ENCODE data around the gene EPS8L1.

The EPS8L1 gene

DNA sequence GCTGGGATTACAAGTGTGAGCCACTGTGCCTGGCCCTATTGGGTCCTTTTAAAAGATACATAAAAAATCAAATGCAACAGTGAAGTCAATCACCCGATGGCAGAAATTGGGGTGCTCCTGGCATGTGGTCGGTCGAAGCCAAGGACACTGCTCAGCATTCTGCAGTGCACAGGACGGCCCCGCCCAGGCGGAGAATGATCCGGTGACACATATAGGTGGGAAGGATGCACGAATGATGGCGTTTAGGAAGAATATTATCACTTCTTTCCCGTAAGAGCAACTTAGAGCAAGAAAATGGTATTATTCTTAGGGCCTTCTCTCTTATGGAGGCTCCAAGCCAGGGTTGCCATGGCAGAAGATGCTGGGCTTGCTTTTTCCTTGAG, 34.4 kb upstream of the EPS8L1 start:
- Histone ChIP-seq H3K9ac (ENCODE audit: low read length) (no peak overlapping the region), H3K4me2 (ENCODE audit: low read length) (no peak overlapping the region), H3K4me3 (ENCODE audit: low read depth, low read length, poor library complexity, severe bottlenecking) (no peak overlapping the region), H2AFZ (ENCODE audit: low read length) (no peak overlapping the region), H3K27ac (ENCODE audit: low read depth, low read length, poor library complexity, severe bottlenecking) (no peak overlapping the region), H4K20me1 (ENCODE audit: insufficient read depth, low read length) (no peaks in the 10 kb centered on the region), H3K9me3 (ENCODE audit: low read length) (no peaks in the 10 kb centered on the region), H3K27me3 (ENCODE audit: insufficient read depth, low read length) (no peaks in the 10 kb centered on the region), H3K36me3 (ENCODE audit: insufficient read depth, low read length) (peaks cover 54% of the 10 kb centered on the region), H3K9me2 (ENCODE audit: low read depth, low read length) (no peaks in the 10 kb centered on the region), H3K4me1 (ENCODE audit: insufficient read depth, low read length, severe bottlenecking) (no peaks in the 10 kb centered on the region), H3K79me2 (ENCODE audit: insufficient read depth, low read length) (no peaks in the 10 kb centered on the region), H3F3A (ENCODE audit: insufficient read depth, low read length) (no peaks in the 10 kb centered on the region; the same call in 1 of the 2 replicates)
- no peak for TF ChIP-seq EZH2 (IDR thresholded peaks at IDR 0.05; ENCODE audit: borderline replicate concordance, low read length)
- TF ChIP-seq, protein P1, sequence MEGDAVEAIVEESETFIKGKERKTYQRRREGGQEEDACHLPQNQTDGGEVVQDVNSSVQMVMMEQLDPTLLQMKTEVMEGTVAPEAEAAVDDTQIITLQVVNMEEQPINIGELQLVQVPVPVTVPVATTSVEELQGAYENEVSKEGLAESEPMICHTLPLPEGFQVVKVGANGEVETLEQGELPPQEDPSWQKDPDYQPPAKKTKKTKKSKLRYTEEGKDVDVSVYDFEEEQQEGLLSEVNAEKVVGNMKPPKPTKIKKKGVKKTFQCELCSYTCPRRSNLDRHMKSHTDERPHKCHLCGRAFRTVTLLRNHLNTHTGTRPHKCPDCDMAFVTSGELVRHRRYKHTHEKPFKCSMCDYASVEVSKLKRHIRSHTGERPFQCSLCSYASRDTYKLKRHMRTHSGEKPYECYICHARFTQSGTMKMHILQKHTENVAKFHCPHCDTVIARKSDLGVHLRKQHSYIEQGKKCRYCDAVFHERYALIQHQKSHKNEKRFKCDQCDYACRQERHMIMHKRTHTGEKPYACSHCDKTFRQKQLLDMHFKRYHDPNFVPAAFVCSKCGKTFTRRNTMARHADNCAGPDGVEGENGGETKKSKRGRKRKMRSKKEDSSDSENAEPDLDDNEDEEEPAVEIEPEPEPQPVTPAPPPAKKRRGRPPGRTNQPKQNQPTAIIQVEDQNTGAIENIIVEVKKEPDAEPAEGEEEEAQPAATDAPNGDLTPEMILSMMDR (IDR thresholded peaks at IDR 0.05; ENCODE audit: low read length), result no peak

DNA sequence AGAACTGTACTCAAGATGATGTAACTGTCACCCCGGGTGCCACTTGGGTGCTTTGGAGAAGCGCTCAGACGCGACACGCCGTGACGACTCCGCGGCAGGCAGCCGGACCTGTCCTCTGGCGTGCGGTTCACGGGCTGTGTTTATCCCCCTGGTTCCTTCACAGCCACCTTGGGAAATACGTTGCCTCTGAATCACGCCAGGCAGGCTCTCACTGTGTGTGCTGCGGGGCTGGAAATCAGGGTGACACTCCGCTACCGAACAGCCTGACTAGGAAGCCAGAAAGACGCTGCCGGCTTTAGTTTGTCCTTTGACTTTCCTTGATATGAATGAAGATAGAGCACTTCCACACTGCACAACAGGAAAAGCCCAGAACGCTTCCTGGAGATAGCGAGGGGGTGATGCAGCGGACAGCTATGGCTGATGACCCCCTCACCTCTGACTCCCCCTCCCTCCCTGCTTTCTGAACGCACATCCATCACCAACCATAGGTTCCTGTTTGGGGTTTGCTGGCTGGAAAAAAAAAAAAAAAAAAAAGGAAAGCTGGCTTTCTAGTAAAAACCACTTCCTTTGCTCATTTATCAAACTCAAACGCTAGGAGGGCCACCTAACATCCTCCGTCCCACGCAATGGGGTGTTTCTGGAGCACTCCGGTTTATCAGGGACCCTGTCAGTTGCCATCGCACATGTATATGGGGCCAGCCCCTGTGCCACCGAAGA, 33.9 kb upstream of the EPS8L1 start:
- Histone ChIP-seq H3K27me3 (ENCODE audit: insufficient read depth, low read length) (no peaks in the 10 kb centered on the region), H3K9me2 (ENCODE audit: low read depth, low read length) (no peaks in the 10 kb centered on the region), H3K4me3 (ENCODE audit: low read depth, low read length, poor library complexity, severe bottlenecking) (no peak overlapping the region), H3K36me3 (ENCODE audit: insufficient read depth, low read length) (peaks cover 60% of the 10 kb centered on the region), H3K4me1 (ENCODE audit: insufficient read depth, low read length, severe bottlenecking) (no peaks in the 10 kb centered on the region), H3K27ac (ENCODE audit: low read depth, low read length, poor library complexity, severe bottlenecking) (no peak overlapping the region), H4K20me1 (ENCODE audit: insufficient read depth, low read length) (no peaks in the 10 kb centered on the region), H3K79me2 (ENCODE audit: insufficient read depth, low read length) (no peaks in the 10 kb centered on the region), H3K9me3 (ENCODE audit: low read length) (no peaks in the 10 kb centered on the region), H3F3A (ENCODE audit: insufficient read depth, low read length) (no peaks in the 10 kb centered on the region), H2AFZ (ENCODE audit: low read length) (no peak overlapping the region), H3K4me2 (ENCODE audit: low read length) (no peak overlapping the region), H3K9ac (ENCODE audit: low read length) (no peak overlapping the region)
- TF ChIP-seq, protein P1 (IDR thresholded peaks at IDR 0.05; ENCODE audit: low read length), result no peak
- no peak for TF ChIP-seq EZH2 (IDR thresholded peaks at IDR 0.05; ENCODE audit: borderline replicate concordance, low read length)

DNA sequence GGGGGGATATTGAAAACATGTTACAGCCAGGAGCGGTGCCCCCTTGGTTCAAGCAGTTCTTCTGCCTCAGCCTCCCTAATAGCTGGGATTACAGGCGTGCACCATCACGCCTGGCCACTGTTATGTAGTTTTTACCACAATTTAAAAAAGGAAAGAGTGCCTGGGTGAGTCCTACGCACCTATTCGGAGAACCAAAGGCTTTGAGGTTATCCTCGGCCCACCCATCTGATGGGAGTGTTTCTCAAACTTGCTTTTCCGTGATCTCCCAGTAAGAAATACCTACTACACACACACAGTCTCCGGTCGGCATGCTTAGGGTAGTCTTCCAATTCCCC, 33.4 kb upstream of the EPS8L1 start:
- H3K4me1 ChIP-seq (ENCODE audit: insufficient read depth, low read length, severe bottlenecking), result no peaks in the 10 kb centered on the region
- H3K9me2 ChIP-seq (ENCODE audit: low read depth, low read length), result no peaks in the 10 kb centered on the region
- TF ChIP-seq EZH2 (IDR thresholded peaks at IDR 0.05; ENCODE audit: borderline replicate concordance, low read length), result no peak
- TF ChIP-seq, protein P1 (IDR thresholded peaks at IDR 0.05; ENCODE audit: low read length), result no peak
- no peaks in the 10 kb centered on the region for H3F3A ChIP-seq (ENCODE audit: insufficient read depth, low read length)
- H3K9ac ChIP-seq (ENCODE audit: low read length), result no peak overlapping the region
- no peaks in the 10 kb centered on the region for H3K79me2 ChIP-seq (ENCODE audit: insufficient read depth, low read length)
- no peak overlapping the region for H3K27ac ChIP-seq (ENCODE audit: low read depth, low read length, poor library complexity, severe bottlenecking)
- H4K20me1 ChIP-seq (ENCODE audit: insufficient read depth, low read length), result no peaks in the 10 kb centered on the region
- no peaks in the 10 kb centered on the region for H3K9me3 ChIP-seq (ENCODE audit: low read length)
- no peak overlapping the region for H3K4me2 ChIP-seq (ENCODE audit: low read length)
- H3K4me3 ChIP-seq (ENCODE audit: low read depth, low read length, poor library complexity, severe bottlenecking), result no peak overlapping the region
- H3K27me3 ChIP-seq (ENCODE audit: insufficient read depth, low read length), result no peaks in the 10 kb centered on the region
- peaks cover 65% of the 10 kb centered on the region for H3K36me3 ChIP-seq (ENCODE audit: insufficient read depth, low read length)
- H2AFZ ChIP-seq (ENCODE audit: low read length), result no peak overlapping the region
